NCI-H2196 (cell line): ENCODE results near the gene CSH2.
"Not testable (repeated sequence)": the region's sequence is repeated elsewhere in the genome, so short reads cannot be mapped to it uniquely, and the experiment has no call there.

Experiments used
- DNase-seq: peaks from one replicate; lab custom pipeline; 2025; ENCODE audit not compliant: unreplicated experiment; lab: John Stamatoyannopoulos, UW

Gene CSH2

GRCh38 chr17:63896524-63897354 lies 23.3 kb upstream of the CSH2 start, which contains the start of gene CSH1:
TSS of gene CSH1 (minus strand) at chr17:63896574. CDS start at chr17:63896511, 63 bp downstream.
- not testable (repeated sequence) for DNase-seq

GRCh38 chr17:63894821-63895220 lies 21.3 kb upstream of the CSH2 start:
- DNase-seq = not testable (repeated sequence)

DNA sequence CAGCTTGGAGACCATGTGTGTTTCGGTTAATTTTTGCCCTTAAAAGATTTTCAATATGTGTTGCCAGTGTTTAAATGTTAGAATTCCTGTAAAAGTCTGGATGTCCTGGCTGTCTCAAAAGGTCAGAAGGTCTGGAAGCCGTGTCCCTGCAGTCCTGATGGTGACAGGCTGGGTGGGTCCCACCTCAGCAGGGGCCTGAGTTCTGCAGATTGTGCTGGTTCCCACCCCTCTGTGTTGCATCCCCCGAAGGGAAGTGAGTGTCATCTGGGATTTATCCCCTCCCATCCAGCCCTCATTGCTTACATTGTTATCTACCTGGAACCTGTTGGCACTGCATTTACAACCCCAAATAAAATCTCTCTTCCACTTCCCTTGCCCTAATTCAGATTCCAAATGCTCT lies 20.5 kb upstream of the CSH2 start:
- not testable (repeated sequence) for DNase-seq

DNA sequence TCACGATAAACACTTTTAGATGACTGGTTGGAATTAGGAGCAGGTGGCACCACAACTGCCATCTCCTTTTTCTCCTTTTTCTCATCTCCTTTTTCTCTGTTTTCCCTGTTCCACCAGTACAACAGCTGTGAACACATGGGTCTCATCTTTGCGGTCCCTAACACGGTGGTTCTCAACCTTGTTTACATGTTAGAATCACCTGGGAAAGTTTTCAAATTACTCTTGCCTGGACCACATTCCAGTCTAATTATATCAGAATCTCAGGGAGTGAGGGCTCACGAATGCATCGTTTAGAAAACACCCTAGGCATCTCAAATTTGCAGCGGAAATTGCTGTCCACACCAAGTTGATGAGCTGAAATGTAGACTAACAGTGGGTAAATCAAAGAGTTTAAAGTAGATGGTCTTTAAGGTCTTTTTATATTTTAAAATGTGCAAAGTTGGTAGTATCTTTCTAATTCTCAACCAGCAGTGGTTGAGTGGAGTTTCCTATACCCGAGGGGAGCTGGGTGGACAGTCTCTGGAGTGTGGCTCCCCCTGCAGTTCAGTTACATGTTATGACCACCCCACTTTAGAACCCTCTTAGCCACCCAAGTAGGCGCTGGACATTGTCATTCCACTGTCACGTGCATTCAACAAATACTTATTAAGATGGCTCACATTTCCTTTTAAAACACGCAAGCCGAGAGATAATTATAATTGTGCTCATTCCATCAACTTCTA lies 19.0 kb upstream of the CSH2 start:
- DNase-seq = not testable (repeated sequence)

DNA sequence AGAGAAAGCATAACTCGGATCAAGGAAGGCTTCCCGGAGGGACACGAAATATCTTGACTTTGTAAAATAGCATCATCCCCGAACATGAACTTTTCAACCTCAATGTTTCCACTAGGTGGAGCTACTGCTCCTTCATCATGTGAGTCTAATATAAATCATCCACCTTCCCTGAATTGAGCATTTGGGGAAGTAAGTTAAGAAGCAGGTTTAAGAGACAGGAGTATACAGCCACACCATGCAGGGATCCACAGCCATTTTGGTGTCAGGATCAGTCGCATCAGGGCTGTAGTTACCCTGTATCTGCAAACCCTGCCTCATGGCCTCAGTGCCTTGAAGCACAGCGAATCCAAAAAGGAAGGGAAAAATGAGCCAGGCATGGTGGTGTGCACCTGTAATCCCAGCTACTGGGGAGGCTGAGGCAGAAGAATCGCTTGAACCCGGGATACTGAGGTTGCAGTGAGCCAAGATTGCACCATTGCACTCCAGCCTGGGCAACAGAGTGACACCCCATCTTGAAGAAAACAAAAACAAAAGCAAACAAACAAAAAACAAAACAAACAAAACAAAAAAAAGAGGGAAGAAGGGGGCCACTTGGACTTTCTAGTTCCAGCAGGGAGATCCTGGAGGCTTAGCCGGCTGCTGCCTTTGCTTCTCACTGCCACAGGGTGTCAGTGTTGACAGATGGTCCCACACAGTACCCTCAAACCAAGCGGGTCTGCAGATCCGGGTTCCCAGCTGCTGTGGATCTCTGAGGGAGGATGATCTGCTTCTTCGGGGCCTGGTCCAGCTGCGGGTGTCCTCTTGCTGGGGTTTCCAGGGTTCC lies 15.8 kb upstream of the CSH2 start:
- peak; percentile 44 for DNase-seq

DNA sequence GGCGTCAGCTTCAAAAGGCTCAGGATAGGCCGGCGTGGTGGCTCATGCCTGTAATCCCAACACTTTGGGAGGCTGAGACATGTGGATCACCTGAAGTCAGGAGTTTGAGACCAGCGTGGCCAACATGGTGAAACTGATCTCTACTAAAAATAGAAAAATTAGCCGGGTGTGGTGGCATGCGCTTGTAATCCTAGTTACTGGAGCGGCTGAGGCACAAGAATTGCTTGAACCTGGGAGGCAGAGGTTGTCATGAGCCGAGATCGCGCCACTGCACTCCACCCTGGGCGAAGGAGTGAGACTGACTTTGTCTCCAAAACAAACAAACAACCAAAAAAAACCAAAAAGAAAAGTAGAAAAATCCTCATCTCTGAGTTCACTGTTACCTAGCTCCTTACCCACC lies 11.6 kb upstream of the CSH2 start:
- not testable (repeated sequence) for DNase-seq

GRCh38 chr17:63882626-63883126 lies 9.2 kb upstream of the CSH2 start:
- not testable (repeated sequence) for DNase-seq

GRCh38 chr17:63881935-63882601 lies 8.6 kb upstream of the CSH2 start, which contains the start of gene GH2:
TSS of gene GH2 (minus strand) at chr17:63881944. CDS start at chr17:63881801, 143 bp downstream.
- DNase-seq = peak; percentile 43

- not testable (repeated sequence) for DNase-seq
Observed at GRCh38 chr17:63881337-63881736, 7.9 kb upstream of the CSH2 start.

- DNase-seq = no peak
Observed at GRCh38 chr17:63880706-63881105, 7.2 kb upstream of the CSH2 start.

- DNase-seq = not testable (repeated sequence)
Observed at GRCh38 chr17:63878413-63878812, 4.9 kb upstream of the CSH2 start.

GRCh38 chr17:63874693-63875092 lies 1.2 kb upstream of the CSH2 start:
- DNase-seq = not testable (repeated sequence)

- not testable (repeated sequence) for DNase-seq
Observed at GRCh38 chr17:63874061-63874626, 667 bp upstream of the CSH2 start.

GRCh38 chr17:63871646-63872365 lies 1.7 kb downstream of the CSH2 start:
- not testable (repeated sequence) for DNase-seq

- not testable (repeated sequence) for DNase-seq
Observed at GRCh38 chr17:63870292-63870665, 3.2 kb downstream of the CSH2 start.

GRCh38 chr17:63869491-63870291 lies 3.8 kb downstream of the CSH2 start:
- not testable (repeated sequence) for DNase-seq

- not testable (repeated sequence) for DNase-seq
Observed at GRCh38 chr17:63866625-63867024, 6.9 kb downstream of the CSH2 start.

GRCh38 chr17:63859257-63859656 lies 14.2 kb downstream of the CSH2 start:
- DNase-seq = no peak
